Cardiac fibroblast (primary cell): ENCODE data around the gene PSG2.
"Not testable (repeated sequence)": the region's sequence is repeated elsewhere in the genome, so short reads cannot be mapped to it uniquely, and the experiment has no call there.

ENCODE experiments used
- DNase-seq, 2 donors: peaks; one replicate each; pipeline versions ENCODE4 v3.0.0 to v3.0.0-alpha.2; 2010; ENCODE audit warnings: low read depth in 2 of 2
- H3K4me3 ChIP-seq, 2 donors: replicated peaks in 1 of 2; 1 replicate in 1 of 2; 2 replicates in 1 of 2; pipeline ENCODE4 v1.5.1; 2011; ENCODE audit warnings: low read depth in 2 of 2, low read length in 2 of 2, mild to moderate bottlenecking in 2 of 2, moderate library complexity in 1 of 2
- CTCF ChIP-seq: IDR thresholded peaks from one replicate; pipeline ENCODE4 v1.5.1; 2011; ENCODE audit warnings: low read depth, mild to moderate bottlenecking, low read length, inconsistent platforms

PSG2 gene

GRCh38 chr19:43082601-43083000 lies at the start of gene PSG2:
Gene PSG2 (minus strand): TSS chr19:43082701. CDS start chr19:43082569, 132 bp downstream.
- H3K4me3 ChIP-seq, DNase-seq: not testable (repeated sequence)

DNA sequence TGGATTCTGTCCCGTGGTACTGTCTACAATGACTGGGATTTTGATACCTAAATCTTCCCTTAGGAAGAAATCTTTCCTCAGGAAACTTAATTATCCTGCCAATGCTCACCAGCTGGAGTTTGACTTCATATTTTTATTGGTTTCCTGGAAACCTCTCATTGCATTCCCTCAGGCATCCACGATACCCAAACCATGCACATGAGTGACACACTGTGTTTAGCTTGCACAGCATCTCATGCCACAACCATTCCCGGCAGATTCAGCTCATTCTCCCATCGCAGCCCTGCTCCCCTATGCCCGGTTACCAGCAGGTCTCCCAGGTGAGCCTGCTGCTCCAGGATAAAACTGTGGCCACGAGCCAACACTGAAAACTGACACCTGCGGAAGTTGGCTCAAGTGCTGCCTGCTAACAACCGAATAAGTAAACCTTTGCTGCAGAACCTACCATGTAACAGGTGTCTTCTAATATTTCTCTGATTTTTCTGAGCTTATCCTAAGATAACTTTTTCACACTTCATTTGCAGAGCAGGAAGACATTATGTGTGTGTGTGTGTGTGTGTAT lies 48.9 kb upstream of the PSG2 start:
- not testable (repeated sequence) for DNase-seq, H3K4me3 ChIP-seq

GRCh38 chr19:43129197-43129596 lies 46.7 kb upstream of the PSG2 start:
- DNase-seq, H3K4me3 ChIP-seq: not testable (repeated sequence)

- not testable (repeated sequence) for H3K4me3 ChIP-seq
- peak; percentile 51 to 97 for DNase-seq
These were observed 44.8 kb upstream of the PSG2 start for GRCh38 chr19:43127336-43127735.

DNA sequence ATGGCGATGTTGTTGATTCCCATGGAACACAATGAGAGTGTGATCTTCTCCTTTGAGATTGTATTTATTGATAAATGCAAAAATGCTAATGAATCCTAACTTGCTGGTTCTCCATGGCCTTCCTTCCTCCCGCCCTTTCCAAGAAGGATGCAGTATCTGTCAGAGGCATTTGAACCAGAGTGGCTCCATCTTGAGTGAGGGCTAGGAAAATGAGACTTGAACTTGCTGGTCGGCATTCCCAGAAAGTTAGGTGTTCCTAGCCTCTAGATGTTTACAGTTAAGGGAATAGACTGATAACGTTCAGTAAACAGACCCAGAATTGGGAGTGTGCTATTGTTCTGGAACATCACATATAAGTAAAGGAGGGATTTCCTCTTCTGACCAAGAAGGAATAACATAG lies 44.2 kb upstream of the PSG2 start:
- no peak overlapping the region for H3K4me3 ChIP-seq
- no peak for DNase-seq
- TF ChIP-seq CTCF = no peak

DNA sequence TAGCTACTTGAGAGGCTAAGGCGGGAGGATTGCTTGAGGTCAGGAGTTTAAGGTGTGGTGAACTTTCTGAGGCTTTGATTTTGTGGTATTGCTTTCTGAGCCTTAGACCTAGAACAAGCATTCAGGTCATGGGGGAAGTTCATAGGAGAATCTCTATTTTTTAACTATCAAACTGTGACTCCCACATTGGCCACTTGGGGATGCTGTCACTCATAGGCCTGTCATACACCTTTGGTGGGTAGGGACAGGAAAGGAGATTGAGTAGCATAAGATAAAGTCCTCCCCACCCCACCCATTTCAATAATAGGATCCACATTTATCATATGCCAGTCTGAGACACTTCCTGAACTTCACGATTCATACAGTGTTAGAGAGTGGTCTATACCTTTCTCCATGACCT lies 41.9 kb upstream of the PSG2 start:
- DNase-seq = no peak
- TF ChIP-seq CTCF = peak; percentile 34
- H3K4me3 ChIP-seq = no peak overlapping the region

DNA sequence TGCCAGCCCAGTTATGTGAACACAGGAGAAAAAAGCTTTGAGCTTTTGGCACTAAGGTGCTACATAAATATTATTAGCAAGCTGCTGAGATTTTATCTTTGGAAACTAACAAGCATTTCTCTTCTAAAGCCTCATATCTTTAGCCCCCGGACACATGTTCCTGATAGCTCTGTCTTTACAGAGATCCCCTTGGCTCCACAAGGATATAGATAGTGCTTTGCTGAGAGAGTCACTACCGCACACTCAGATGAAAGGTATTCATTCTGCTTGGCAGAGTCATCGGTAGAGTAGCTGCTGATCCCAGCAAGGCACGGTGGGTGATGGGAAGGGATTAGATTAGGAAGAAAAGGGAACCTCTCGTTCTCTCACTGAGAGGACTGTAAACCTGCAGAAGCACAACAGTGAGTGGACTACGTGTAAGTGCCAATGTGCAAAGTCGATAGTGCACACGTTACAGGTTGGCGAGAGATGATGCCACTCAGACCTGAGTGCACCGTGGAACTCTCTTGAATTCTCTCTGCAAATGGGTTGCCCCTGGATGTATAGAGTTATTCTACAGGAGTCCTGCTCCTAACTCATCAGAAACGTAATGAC lies 38.0 kb upstream of the PSG2 start:
- DNase-seq = peak; percentile 17 to 86
- H3K4me3 ChIP-seq = not testable (repeated sequence)

GRCh38 chr19:43119526-43119925 lies 37.0 kb upstream of the PSG2 start:
- DNase-seq = peak in 1 of 2 donors; percentile 40
- H3K4me3 ChIP-seq = not testable (repeated sequence)

GRCh38 chr19:43116421-43116820 lies 33.9 kb upstream of the PSG2 start:
- H3K4me3 ChIP-seq, DNase-seq: not testable (repeated sequence)

DNA sequence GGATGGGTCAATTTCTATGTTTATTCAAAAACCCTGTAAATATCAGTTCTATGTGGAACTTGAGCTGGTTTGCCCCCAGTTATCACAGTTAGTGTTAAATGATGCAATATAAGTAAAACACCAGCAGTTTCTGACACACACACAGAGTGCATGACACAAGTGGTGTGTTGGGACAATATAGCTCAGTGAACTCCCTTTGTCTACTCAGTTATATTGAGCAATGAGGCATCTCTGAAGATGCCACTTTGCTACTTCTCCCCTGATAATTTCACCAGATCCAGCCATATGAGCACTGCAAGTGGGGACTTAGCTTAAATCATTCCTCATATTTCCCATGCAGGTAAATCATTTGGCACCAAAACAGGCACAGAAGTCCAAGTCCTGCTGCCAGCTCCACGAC lies 33.0 kb upstream of the PSG2 start:
- not testable (repeated sequence) for H3K4me3 ChIP-seq, DNase-seq

GRCh38 chr19:43115064-43115463 lies 32.6 kb upstream of the PSG2 start:
- H3K4me3 ChIP-seq, DNase-seq: not testable (repeated sequence)

- H3K4me3 ChIP-seq = not testable (repeated sequence)
- peak in 1 of 2 donors; percentile 39 for DNase-seq
These were observed 32.1 kb upstream of the PSG2 start for GRCh38 chr19:43114626-43115025.

DNA sequence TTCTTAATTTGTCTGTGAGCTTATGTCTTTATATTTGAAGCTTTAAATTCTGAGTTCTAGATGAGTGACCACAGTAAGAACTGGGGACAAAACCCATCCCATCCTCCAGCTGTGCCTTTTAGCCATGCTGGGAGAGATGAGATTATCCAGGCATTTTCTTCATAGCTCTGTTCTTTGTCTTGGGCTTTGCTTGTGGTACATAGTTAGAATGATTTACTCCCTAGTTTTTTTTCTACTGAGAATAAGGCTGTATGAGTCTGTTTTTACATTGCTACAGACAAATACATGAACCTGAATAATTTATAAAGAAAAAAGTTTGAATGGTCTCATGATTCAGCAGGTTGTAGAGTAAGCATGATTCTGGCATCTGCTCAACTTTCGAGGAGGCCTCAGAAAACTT lies 24.9 kb upstream of the PSG2 start:
- not testable (repeated sequence) for DNase-seq, H3K4me3 ChIP-seq
